ENCODE data around the gene NTSR1.

NTSR1 gene

GRCh38 chr20:62696989-62697388 lies 11.6 kb upstream of the NTSR1 start:
- TF ChIP-seq, protein P1, sequence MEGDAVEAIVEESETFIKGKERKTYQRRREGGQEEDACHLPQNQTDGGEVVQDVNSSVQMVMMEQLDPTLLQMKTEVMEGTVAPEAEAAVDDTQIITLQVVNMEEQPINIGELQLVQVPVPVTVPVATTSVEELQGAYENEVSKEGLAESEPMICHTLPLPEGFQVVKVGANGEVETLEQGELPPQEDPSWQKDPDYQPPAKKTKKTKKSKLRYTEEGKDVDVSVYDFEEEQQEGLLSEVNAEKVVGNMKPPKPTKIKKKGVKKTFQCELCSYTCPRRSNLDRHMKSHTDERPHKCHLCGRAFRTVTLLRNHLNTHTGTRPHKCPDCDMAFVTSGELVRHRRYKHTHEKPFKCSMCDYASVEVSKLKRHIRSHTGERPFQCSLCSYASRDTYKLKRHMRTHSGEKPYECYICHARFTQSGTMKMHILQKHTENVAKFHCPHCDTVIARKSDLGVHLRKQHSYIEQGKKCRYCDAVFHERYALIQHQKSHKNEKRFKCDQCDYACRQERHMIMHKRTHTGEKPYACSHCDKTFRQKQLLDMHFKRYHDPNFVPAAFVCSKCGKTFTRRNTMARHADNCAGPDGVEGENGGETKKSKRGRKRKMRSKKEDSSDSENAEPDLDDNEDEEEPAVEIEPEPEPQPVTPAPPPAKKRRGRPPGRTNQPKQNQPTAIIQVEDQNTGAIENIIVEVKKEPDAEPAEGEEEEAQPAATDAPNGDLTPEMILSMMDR (IDR thresholded peaks at IDR 0.05; ENCODE audit: low read depth, low read length): no peak
- no peak overlapping the region for H3K4me3 ChIP-seq (replicated peaks in 1 of 2; ENCODE audit: low read depth in 2 of 2, low read length in 2 of 2)
- no peak for DNase-seq (ENCODE audit: low read depth in 2 of 2)

- TF ChIP-seq, protein P1 (IDR thresholded peaks at IDR 0.05; ENCODE audit: low read depth, low read length): no peak
- no peak for DNase-seq (ENCODE audit: low read depth in 2 of 2)
- no peak overlapping the region for H3K4me3 ChIP-seq (replicated peaks in 1 of 2; ENCODE audit: low read depth in 2 of 2, low read length in 2 of 2)
Measured at GRCh38 chr20:62697468-62697912, 11.1 kb upstream of the NTSR1 start.

DNA sequence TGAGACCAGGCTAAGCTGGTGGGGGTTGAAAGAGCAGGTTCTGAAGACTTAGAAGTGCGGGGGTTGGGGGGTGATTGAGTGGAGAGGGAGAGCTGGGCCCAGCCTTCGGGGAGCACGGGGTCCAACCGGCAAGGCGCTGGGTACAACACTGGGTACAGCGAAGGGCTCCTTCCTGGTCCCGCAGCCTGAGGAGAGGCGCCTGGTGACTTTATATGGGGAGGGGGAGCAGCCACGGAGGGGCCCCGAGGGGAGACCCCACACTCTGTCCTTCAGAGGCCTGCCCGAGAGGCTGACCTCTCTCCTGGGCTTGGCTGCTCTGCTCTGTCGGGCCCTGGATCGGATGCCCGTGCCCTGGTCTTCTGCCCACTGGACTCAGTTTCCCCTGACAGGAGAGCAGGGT lies 10.4 kb upstream of the NTSR1 start:
- no peak for DNase-seq (ENCODE audit: low read depth in 2 of 2)
- TF ChIP-seq, protein P1 (IDR thresholded peaks at IDR 0.05; ENCODE audit: low read depth, low read length): no peak
- no peak overlapping the region for H3K4me3 ChIP-seq (replicated peaks in 1 of 2; ENCODE audit: low read depth in 2 of 2, low read length in 2 of 2)

DNA sequence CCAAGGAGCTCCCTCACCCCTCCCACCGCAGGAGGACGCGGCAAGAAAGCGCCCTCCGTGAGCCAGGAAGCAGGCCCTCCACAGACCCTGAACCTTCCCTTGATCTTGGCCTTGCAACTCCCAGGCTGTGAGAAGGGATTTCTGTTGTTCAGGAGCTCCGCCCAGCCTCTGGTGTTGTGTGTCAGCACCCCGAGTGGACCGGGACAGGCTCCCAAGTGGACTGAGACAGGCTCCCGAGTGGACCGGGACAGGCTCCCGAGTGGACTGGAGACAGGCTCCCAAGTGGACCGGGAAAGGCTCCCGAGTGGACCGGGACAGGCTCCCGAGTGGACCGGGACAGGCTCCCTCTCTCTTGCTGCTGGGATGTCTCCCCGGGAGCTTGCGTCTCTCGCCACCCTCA lies 9.3 kb upstream of the NTSR1 start:
- TF ChIP-seq, protein P1 (IDR thresholded peaks at IDR 0.05; ENCODE audit: low read depth, low read length): no peak
- H3K4me3 ChIP-seq (replicated peaks in 1 of 2; ENCODE audit: low read depth in 2 of 2, low read length in 2 of 2): no peak overlapping the region
- no peak for DNase-seq (ENCODE audit: low read depth in 2 of 2)

DNA sequence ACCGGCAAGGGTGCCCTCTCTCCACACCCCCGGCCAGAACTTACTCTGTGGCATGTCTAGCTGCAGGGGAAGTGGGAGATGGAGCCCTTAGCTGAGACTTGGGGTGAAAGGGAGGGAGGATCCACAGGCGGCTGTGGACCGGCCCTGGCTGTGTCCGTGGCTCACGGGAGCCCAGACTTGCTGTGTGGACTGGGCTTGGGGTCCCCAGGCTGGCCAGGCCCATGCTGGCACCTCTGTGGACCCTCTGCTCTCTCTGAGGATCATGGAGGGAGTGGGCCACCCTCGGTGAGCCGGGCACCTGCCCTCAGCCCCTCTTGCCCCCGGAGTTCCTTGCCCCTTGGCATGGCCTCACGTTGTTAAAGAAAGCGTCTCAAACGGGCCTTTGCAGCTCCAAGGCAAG lies 8.9 kb upstream of the NTSR1 start:
- no peak overlapping the region for H3K4me3 ChIP-seq (replicated peaks in 1 of 2; ENCODE audit: low read depth in 2 of 2, low read length in 2 of 2)
- TF ChIP-seq, protein P1 (IDR thresholded peaks at IDR 0.05; ENCODE audit: low read depth, low read length): no peak
- DNase-seq (ENCODE audit: low read depth in 2 of 2): no peak

GRCh38 chr20:62700261-62700930 lies 8.2 kb upstream of the NTSR1 start:
- no peak overlapping the region for H3K4me3 ChIP-seq (replicated peaks in 1 of 2; ENCODE audit: low read depth in 2 of 2, low read length in 2 of 2)
- TF ChIP-seq, protein P1 (IDR thresholded peaks at IDR 0.05; ENCODE audit: low read depth, low read length): no peak
- DNase-seq (ENCODE audit: low read depth in 2 of 2): no peak
